HCT116 (cell line): Measurements from ENCODE around the gene KBTBD8.
A peak's percentile ranks its signal among the peaks of the same experiment; 100 is the strongest.

Source experiments
- ATF3 ChIP-seq: IDR thresholded peaks from 2 replicates; pipeline ENCODE4 v1.6.1; 2012
- CBX3 ChIP-seq: IDR thresholded peaks from 2 replicates; pipeline ENCODE4 v1.6.1; 2012; ENCODE audit warnings: low read depth
- CTCF ChIP-seq, 3 experiments: fragments of 200-600 bp in 1 of 3; sonication (generic) in 1 of 3; IDR thresholded peaks in 2 of 3; conservative IDR thresholded peaks in 1 of 3; 2 replicates each; pipeline ENCODE4 v1.5.1; 2012 to 2017; ENCODE audit warnings: low read depth in 2 of 3, low read length in 2 of 3, antibody characterized with exemption in 1 of 3, borderline replicate concordance in 1 of 3, control low read depth in 1 of 3, mild to moderate bottlenecking in 1 of 3, mixed read lengths in 1 of 3, mixed run types in 1 of 3, moderate library complexity in 1 of 3; ENCODE audit not compliant: insufficient read depth in 1 of 3
- ELF1 ChIP-seq: IDR thresholded peaks from 2 replicates; pipeline ENCODE4 v1.6.1; 2012; ENCODE audit warnings: low read depth, borderline replicate concordance
- EZH2 ChIP-seq: fragments of 200-600 bp; sonication (generic); IDR thresholded peaks from 2 replicates; pipeline ENCODE4 v1.6.1; 2017; ENCODE audit warnings: antibody characterized with exemption, mixed run types
- MAX ChIP-seq: IDR thresholded peaks from 2 replicates; pipeline ENCODE4 v1.6.1; 2012
- POLR2A ChIP-seq: IDR thresholded peaks from 2 replicates; pipeline ENCODE4 v1.7.0; 2011; ENCODE audit warnings: borderline replicate concordance; ENCODE audit not compliant: insufficient read depth, insufficient read length; ENCODE audit errors: extremely low read depth
- RAD21 ChIP-seq: IDR thresholded peaks from 2 replicates; pipeline ENCODE4 v1.6.1; 2012; ENCODE audit warnings: low read depth, mild to moderate bottlenecking
- REST ChIP-seq: IDR thresholded peaks from 2 replicates; pipeline ENCODE4 v1.6.1; 2012; ENCODE audit warnings: low read depth
- SP1 ChIP-seq: IDR thresholded peaks from 2 replicates; pipeline ENCODE4 v1.6.1; 2012; ENCODE audit warnings: low read depth

GRCh38 chr3:66983101-66983500 is 15.0 kb upstream of the KBTBD8 start:
- TF ChIP-seq REST (no peak), CTCF (IDR thresholded peaks at IDR 0.05 in 2 of 3, conservative IDR thresholded peaks at IDR 0.05 in 1 of 3; ENCODE audit: borderline replicate concordance in 1 of 3, insufficient read depth in 1 of 3, low read depth in 2 of 3, low read length in 2 of 3) (peak in 2 of 3 experiments; percentile 27 to 41; a peak in 3 of 6 replicates), RAD21 (no peak), POLR2A (no peak), MAX (no peak), CBX3 (no peak), EZH2 (no peak), ELF1 (no peak), SP1 (no peak), ATF3 (no peak)
